Measurements from ENCODE around the gene RAPGEF4.

GRCh38 chr2:172859581-172860335 lies 124.1 kb downstream of the RAPGEF4 start:
- TF ChIP-seq ZBTB20 (CRISPR knock-in tag; IDR thresholded peaks at IDR 0.05; ENCODE audit: borderline replicate concordance, low read depth) (no peak), HHEX (CRISPR knock-in tag; IDR thresholded peaks at IDR 0.05) (no peak), CTCF (CRISPR knock-in tag; IDR thresholded peaks at IDR 0.05) (no peak), POLR2AphosphoS2 (IDR thresholded peaks at IDR 0.05; ENCODE audit: low read depth, low read length) (no peak)
- TF ChIP-seq, protein P1, sequence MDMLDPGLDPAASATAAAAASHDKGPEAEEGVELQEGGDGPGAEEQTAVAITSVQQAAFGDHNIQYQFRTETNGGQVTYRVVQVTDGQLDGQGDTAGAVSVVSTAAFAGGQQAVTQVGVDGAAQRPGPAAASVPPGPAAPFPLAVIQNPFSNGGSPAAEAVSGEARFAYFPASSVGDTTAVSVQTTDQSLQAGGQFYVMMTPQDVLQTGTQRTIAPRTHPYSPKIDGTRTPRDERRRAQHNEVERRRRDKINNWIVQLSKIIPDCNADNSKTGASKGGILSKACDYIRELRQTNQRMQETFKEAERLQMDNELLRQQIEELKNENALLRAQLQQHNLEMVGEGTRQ (IDR thresholded peaks at IDR 0.05; ENCODE audit: low read depth, low read length): no peak
- TF ChIP-seq, protein P1 (CRISPR knock-in tag; IDR thresholded peaks at IDR 0.05; ENCODE audit: borderline replicate concordance): no peak

Data from HepG2 (cell line).